Subcutaneous adipose tissue (tissue), 4 donors: ENCODE measurements around the gene SHC4. TPM values are rescaled to one million over a fixed set of nuclear protein-coding genes. Genes with fewer than 3 reads are reported as not detected.

Experiments used
- CTCF ChIP-seq: fragments of 450-650 bp; IDR thresholded peaks from one replicate; pipeline ENCODE4 v1.5.1; 2016; ENCODE audit warnings: low read depth, mild to moderate bottlenecking, control low read depth, antibody characterized with exemption, moderate library complexity
- total RNA-seq, 4 donors: library from RNA; depleted of rRNA; stranded (reverse); fragments of >200 nt; gene quantifications; one replicate each; pipeline ENCODE4 v1.1.0, GENCODE V29; 2016

SHC4 gene
- total RNA-seq, 4 donors from 2014 or later, result 0.38 to 0.85 TPM; not detected in 2

DNA sequence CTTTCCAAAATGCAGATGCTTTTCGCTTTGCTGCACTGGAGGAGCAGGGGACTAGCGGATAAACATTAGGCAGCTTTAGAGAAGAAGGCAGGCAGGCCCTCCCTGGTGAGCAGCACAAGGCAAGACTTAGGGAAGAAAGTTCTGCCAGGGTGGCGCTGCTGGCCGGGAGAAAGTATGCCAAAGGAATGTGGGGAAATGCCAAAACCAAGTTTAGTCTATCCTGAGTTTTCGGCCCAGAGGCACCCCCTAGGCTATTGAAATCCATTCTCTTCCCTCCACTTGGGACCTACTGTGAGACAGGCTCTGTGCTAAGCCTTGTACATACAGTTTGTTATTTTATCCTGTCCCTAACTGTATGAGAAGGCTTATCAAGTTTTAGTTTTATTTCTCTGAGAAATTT, 9.2 kb downstream of the SHC4 start:
- TF ChIP-seq CTCF, result no peak

GRCh38 chr15:48946840-48947187, 16.9 kb downstream of the SHC4 start:
- TF ChIP-seq CTCF, result no peak

DNA sequence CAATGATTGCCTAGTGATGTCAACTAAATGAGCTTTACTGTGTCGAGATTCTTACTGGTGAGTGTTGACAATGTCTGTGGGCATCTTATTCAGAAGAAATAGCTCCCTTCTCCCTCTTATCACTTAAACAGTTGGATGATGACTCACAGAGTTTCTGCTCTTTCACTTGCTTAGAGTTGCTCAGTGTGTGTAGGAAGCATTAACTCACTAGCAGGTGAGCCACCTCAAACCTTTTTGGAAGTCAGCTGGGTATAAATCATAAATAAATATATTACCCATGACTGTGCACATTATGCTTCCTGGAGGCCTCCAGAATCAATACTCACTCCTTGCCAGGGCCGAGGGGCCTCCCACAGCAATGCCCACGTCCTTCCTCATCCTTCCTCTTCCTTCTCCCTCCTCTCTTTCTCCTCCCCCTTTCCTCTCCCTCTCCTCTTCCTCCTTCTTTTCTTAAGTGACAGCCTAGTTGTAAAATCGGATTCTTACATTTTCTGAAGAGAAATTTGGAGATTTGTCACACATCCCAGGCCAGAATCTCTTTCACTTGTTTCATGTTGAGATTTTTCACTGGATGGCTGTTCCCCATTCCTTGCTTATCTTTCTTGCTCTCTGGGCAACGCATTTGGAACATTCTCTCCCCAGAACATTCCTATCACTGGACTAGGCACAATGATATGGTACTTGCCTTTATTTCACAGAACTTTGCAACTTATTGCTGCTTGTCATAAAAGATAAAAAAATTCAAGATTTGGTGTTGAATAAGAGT, 17.5 kb downstream of the SHC4 start:
- no peak for TF ChIP-seq CTCF

GRCh38 chr15:48945386-48945785, 18.3 kb downstream of the SHC4 start:
- no peak for TF ChIP-seq CTCF

DNA sequence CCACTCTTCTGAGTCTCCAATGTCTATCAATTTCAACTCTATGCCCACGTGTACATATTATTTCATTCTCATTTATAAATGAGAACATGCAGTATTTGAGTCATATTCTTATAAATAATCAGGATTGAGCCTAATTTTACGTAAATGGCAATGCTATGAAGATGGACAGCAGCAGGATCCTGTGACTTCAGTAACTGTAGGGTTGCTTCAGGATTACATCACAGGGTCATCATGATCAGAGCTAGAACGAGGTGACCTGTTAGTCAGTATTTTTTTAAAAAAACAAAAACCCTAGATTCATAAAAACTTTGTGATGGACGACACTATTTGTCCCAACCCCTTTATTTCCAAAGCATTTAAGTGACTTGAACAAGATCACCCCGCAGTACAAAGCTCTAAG, 21.8 kb downstream of the SHC4 start:
- no peak for TF ChIP-seq CTCF

GRCh38 chr15:48940508-48940907, 23.2 kb downstream of the SHC4 start:
- no peak for TF ChIP-seq CTCF

- no peak for TF ChIP-seq CTCF
These were observed 24.1 kb downstream of the SHC4 start for GRCh38 chr15:48939648-48940047.
